ENCODE measurements around the gene TMEM14C. TPM values are rescaled to one million over a fixed set of nuclear protein-coding genes. Genes with fewer than 3 reads are reported as not detected.

TMEM14C gene
- total RNA-seq, 1 experiment from 2014 or later: 84.7 TPM

GRCh38 chr6:10678456-10678855 lies 44.4 kb upstream of the TMEM14C start:
- H3K36me3 ChIP-seq (ENCODE audit: control insufficient read depth in 1 of 2, insufficient read depth in 2 of 2, low read length in 2 of 2): no peaks in the 10 kb centered on the region
- no peak overlapping the region for H2AFZ ChIP-seq (ENCODE audit: low read depth, low read length, poor library complexity, severe bottlenecking)
- no peaks in the 10 kb centered on the region for H3K9me3 ChIP-seq (ENCODE audit: control insufficient read depth in 1 of 2, insufficient read depth in 1 of 2, low read depth in 1 of 2, low read length in 2 of 2)
- H3K4me3 ChIP-seq (replicated peaks in 1 of 2; ENCODE audit: low read depth in 1 of 2, low read length in 2 of 2): no peak overlapping the region
- H3K27ac ChIP-seq (ENCODE audit: low read depth, low read length): no peak overlapping the region
- POLR2A ChIA-PET: no interaction called here
- DNase-seq (ENCODE audit: low read depth, low spot score) (no peak), ATAC-seq (no peak)
- H3K9ac ChIP-seq (ENCODE audit: low read length): no peak overlapping the region
- H3K9me2 ChIP-seq (ENCODE audit: insufficient read depth): no peaks in the 10 kb centered on the region
- H4K20me1 ChIP-seq (ENCODE audit: insufficient read depth): no peaks in the 10 kb centered on the region
- no peaks in the 10 kb centered on the region for H3K79me2 ChIP-seq (ENCODE audit: insufficient read depth, low read length)
- no peaks in the 10 kb centered on the region for H3K4me1 ChIP-seq (ENCODE audit: control insufficient read depth in 1 of 2, insufficient read depth in 2 of 2, low read length in 2 of 2)
- no peak overlapping the region for H3K4me2 ChIP-seq (ENCODE audit: low read length)
- CTCF ChIA-PET: no interaction called here
- H3K27me3 ChIP-seq (ENCODE audit: insufficient read depth, low read length): no peaks in the 10 kb centered on the region
- TF ChIP-seq, protein P1, sequence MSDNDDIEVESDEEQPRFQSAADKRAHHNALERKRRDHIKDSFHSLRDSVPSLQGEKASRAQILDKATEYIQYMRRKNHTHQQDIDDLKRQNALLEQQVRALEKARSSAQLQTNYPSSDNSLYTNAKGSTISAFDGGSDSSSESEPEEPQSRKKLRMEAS (IDR thresholded peaks at IDR 0.05): no peak
- TF ChIP-seq RAD21 (IDR thresholded peaks at IDR 0.05; ENCODE audit: low read depth) (no peak), ZFX (IDR thresholded peaks at IDR 0.05) (no peak), SRF (IDR thresholded peaks at IDR 0.05; ENCODE audit: low read depth) (no peak), SP1 (IDR thresholded peaks at IDR 0.05; ENCODE audit: low read depth) (no peak), EZH2phosphoT487 (IDR thresholded peaks at IDR 0.05; ENCODE audit: borderline replicate concordance) (no peak), EGR1 (IDR thresholded peaks at IDR 0.05; ENCODE audit: low read depth) (no peak), CEBPB (IDR thresholded peaks at IDR 0.05; ENCODE audit: low read depth) (no peak), FOSL1 (IDR thresholded peaks at IDR 0.05; ENCODE audit: low read depth) (no peak), CBX3 (IDR thresholded peaks at IDR 0.05; ENCODE audit: low read depth) (no peak), ELF1 (IDR thresholded peaks at IDR 0.05; ENCODE audit: borderline replicate concordance, low read depth) (no peak), JUND (IDR thresholded peaks at IDR 0.05) (no peak), ZNF274 (IDR thresholded peaks at IDR 0.05; ENCODE audit: low read depth, low read length) (no peak), REST (IDR thresholded peaks at IDR 0.05; ENCODE audit: low read depth) (no peak), POLR2A (IDR thresholded peaks at IDR 0.05; ENCODE audit: borderline replicate concordance, extremely low read depth, insufficient read depth, insufficient read length) (no peak), EZH2 (IDR thresholded peaks at IDR 0.05) (no peak), CTCF (IDR thresholded peaks at IDR 0.05 in 2 of 3, conservative IDR thresholded peaks at IDR 0.05 in 1 of 3; ENCODE audit: borderline replicate concordance in 1 of 3, insufficient read depth in 1 of 3, low read depth in 2 of 3, low read length in 2 of 3) (no peak), SIN3A (IDR thresholded peaks at IDR 0.05; ENCODE audit: low read depth) (no peak)
- no TSS peak for BruUV-seq (replicated peaks)
- RAD21 ChIA-PET (ENCODE audit: low non-redundant PET in 1 of 2, low total read pairs in 2 of 2, uncharacterized antibody in 2 of 2, unreplicated experiment in 2 of 2): no interaction called here
- intact Hi-C loops (cut with micrococcal nuclease): no loop called here
